T-helper 17 cell (primary cell): ENCODE measurements around the gene ZBTB38. TPM values are rescaled to one million over a fixed set of nuclear protein-coding genes. Genes with fewer than 3 reads are reported as not detected.
A peak's percentile ranks its signal among the peaks of the same experiment; 100 is the strongest.

Experiments used
- ATAC-seq: fragments of 150-1000 bp; cut with Tn5 transposase; 2 replicates; pipeline ENCODE4 v1.10.0; 2021; ENCODE audit warnings: mild to moderate bottlenecking, moderate library complexity
- DNase-seq, 3 donors: peaks; one replicate each; pipeline versions ENCODE4 v3.0.0 to v3.0.0-alpha.2; 2020 to 2021
- H3K9me3 ChIP-seq: one replicate; pipeline ENCODE4 v1.7.0; 2013; ENCODE audit warnings: low read length, mild to moderate bottlenecking; ENCODE audit not compliant: control insufficient read depth, poor library complexity, severe bottlenecking
- H3K27ac Mint-ChIP-seq: one replicate; pipeline ENCODE4 v1.8.0; 2022; ENCODE audit warnings: mild to moderate bottlenecking, moderate library complexity, mixed read lengths
- H3K27me3 Mint-ChIP-seq: one replicate; pipeline ENCODE4 v1.8.0; 2022; ENCODE audit warnings: mixed read lengths
- H3K36me3 Mint-ChIP-seq: one replicate; pipeline ENCODE4 v1.8.0; 2022; ENCODE audit warnings: low read depth, mixed read lengths
- H3K4me1 Mint-ChIP-seq: one replicate; pipeline ENCODE4 v1.8.0; 2022; ENCODE audit warnings: mild to moderate bottlenecking, mixed read lengths
- H3K4me3 Mint-ChIP-seq: one replicate; pipeline ENCODE4 v1.8.0; 2022; ENCODE audit warnings: mild to moderate bottlenecking, moderate library complexity, mixed read lengths
- total RNA-seq, 4 donors: library from RNA in 2 of 4; stranded (reverse) in 2 of 4; gene quantifications; one replicate each; pipeline ENCODE4 v1.2.3 and lab custom pipeline; 2022 to 2026

The ZBTB38 gene
- total RNA-seq, 2 donors from 2014 or later: 51.6 to 54.0 TPM

DNA sequence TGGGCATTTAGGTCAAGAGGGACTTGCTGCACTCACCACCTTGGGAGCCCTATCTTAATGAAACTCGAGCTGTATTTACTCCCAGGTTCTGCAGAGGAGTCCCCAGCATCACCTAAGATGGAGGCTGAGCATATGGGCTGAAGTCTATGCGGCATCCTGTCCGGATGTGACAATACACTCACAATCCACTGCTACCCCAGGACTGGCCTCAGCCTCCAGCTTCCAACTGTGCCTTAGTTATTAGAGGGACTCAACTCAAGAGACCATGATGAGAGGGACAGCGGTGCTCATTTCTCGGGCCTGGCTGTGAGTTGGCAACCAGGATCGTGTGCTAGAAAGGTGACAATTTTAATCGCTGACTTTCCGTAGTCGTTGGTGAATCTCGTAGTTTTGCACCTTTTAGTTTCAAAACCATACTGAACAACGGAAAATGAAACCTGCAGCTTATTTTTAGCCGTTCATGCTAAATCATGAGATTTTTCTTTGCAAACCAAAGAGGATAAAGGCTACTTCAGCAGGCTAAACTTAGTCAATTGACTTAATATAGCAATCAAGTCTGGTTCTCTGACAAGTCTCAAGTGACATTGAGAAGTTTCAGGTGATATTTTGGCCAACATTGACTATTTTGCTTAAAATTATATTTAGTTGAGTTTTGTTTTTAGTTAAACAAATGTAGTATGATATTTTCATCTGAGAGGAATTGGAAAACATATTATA is 11.1 kb downstream of the ZBTB38 start:
- Mint-ChIP-seq H3K4me1 (peaks cover 25% of the 10 kb centered on the region), H3K36me3 (no peaks in the 10 kb centered on the region), H3K27me3 (peaks cover under 1% of the 10 kb centered on the region), H3K4me3 (peak overlapping the region; percentile 2), H3K27ac (peak overlapping the region; percentile 78)
- DNase-seq: no peak
- no peaks in the 10 kb centered on the region for H3K9me3 ChIP-seq
- peak; percentile 76 for ATAC-seq

DNA sequence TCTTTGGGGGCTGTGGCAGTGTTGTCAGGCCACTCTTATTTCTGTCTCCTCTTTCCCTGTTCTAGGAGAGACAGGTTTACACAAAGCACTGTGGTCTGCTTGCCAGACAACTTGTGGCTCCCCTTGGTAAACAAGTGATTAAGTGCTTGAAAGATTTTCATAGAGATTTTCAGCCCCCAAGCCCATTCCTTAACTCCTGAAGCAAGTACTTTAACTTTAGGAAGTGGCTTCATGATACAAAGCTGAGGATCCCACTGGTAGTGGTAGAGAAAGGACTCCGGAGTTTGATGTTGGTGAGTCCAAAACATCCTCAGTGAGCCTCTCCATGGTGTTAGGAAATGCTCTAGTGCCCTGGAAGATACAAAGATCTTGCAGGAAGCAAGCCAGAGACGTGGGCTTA is 12.0 kb downstream of the ZBTB38 start:
- Mint-ChIP-seq H3K27ac (peak overlapping the region; percentile 78), H3K4me3 (no peak overlapping the region), H3K27me3 (peaks cover 7% of the 10 kb centered on the region), H3K4me1 (peaks cover 28% of the 10 kb centered on the region), H3K36me3 (no peaks in the 10 kb centered on the region)
- no peak for DNase-seq
- no peaks in the 10 kb centered on the region for H3K9me3 ChIP-seq
- ATAC-seq: no peak

DNA sequence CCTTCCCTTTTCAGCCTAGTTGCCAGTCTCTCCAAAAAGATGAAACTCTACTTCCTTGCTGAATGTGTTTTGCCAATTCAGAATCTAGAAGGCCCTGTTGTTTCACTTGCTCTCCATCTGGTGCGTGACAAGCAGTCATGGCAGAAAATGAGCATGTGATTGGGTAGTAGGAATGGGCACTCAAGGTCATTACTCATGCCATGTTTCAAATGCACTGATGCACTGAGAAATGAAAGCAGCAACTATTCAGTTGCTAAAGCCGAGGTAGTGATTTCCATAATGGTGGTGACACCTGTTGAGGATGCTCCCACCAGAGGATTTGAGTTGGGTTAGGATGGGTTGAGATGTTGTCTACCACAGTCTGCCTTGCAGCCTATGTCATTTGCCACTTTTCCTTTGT is 12.7 kb downstream of the ZBTB38 start:
- Mint-ChIP-seq H3K36me3 (no peaks in the 10 kb centered on the region), H3K4me3 (no peak overlapping the region), H3K27ac (peak overlapping the region; percentile 78), H3K4me1 (peaks cover 21% of the 10 kb centered on the region), H3K27me3 (peaks cover 7% of the 10 kb centered on the region)
- H3K9me3 ChIP-seq: no peaks in the 10 kb centered on the region
- DNase-seq (no peak), ATAC-seq (no peak)

DNA sequence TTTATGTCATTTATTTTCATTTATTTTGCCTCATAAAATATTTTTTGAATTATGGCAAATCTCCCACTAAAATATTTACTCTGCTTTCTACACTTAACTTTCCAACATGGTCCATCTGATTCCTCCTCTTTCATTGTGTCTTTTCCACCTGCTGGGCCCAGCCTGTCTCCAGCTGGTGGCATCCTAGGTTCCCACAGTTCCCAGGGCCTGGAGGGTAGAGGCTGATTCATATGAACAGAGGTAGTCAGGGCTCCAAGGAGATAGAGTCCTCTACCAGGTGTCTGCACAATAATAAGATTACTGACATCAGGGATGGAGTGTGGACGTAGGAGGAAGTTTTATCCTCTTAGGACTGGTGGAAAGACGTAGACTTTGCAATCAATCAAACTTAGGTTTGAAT is 14.3 kb downstream of the ZBTB38 start:
- H3K27ac Mint-ChIP-seq: no peak overlapping the region
- peaks cover 17% of the 10 kb centered on the region for H3K4me1 Mint-ChIP-seq
- no peak for DNase-seq
- no peaks in the 10 kb centered on the region for H3K36me3 Mint-ChIP-seq
- no peaks in the 10 kb centered on the region for H3K9me3 ChIP-seq
- ATAC-seq: no peak
- H3K27me3 Mint-ChIP-seq: peaks cover 7% of the 10 kb centered on the region
- H3K4me3 Mint-ChIP-seq: no peak overlapping the region

DNA sequence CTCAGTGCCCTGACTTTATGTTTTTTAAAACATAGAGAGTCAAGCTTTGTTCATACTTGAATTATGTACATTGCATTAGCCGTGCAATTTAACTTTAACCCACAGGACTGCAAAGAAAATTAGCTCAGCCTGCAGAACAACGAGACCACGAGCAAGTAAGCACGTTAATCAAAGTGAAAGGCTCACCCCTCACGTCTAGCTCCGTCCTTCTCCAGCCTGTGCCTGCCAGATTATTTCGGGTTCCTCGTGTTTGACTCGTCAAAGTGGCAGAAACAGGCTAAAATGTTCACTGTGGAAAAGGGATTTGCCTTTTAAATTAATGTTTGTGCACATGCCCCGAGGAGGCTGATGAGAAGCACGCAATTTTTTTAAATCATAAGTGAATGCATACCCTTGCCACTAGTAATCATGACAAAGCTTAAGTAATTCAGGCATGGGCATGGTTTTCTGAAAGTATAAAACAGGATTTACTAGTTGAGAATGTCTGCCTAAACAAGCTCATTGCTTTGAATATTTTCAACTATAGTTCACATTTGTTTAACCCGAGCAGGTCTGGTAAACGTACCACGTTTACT is 15.3 kb downstream of the ZBTB38 start:
- DNase-seq (no peak), ATAC-seq (no peak)
- Mint-ChIP-seq H3K4me1 (peaks cover 17% of the 10 kb centered on the region), H3K36me3 (no peaks in the 10 kb centered on the region), H3K27me3 (peaks cover 7% of the 10 kb centered on the region), H3K4me3 (peak overlapping the region; percentile 89), H3K27ac (peak overlapping the region; percentile 65)
- H3K9me3 ChIP-seq: no peaks in the 10 kb centered on the region

DNA sequence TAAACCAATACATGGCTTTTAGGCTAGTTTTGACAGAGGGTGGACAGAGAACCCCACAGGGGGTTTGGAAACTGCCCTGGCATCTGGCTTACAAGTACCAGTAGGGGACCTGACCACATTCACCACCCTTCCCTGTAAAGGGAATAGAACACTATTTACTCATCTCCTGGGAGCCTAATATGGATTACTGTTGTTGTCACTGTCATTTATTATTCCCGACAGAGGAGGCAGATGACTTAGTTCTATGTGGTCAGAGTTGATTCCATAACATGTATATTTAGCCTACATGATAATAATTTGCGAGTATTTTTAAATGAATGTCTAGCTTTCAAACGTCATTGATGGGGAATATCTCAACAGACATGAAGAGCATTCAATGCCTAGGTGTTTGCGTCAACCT is 15.9 kb downstream of the ZBTB38 start:
- Mint-ChIP-seq H3K4me3 (peak overlapping the region; percentile 89), H3K4me1 (peaks cover 19% of the 10 kb centered on the region), H3K27me3 (peaks cover 7% of the 10 kb centered on the region), H3K36me3 (no peaks in the 10 kb centered on the region), H3K27ac (peak overlapping the region; percentile 65)
- ATAC-seq (no peak), DNase-seq (no peak)
- no peaks in the 10 kb centered on the region for H3K9me3 ChIP-seq

DNA sequence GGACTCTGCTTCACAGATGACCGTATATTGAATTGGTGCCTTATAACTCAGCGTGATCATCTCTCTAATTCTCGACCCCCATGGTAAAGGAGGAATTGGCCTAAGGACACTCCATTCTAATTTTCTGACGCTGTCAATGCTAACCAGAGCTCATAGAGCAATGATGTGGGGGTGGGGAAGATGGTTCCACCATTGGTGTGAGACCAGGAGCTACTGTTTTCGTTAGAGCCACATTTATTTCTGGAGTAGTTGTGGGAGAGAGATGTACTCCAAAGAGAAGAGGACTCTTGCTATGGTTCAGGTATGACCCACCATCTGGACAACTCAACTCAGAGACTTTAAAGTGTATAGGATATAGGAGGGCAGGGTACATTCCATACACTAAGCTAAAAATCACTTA is 16.3 kb downstream of the ZBTB38 start:
- peaks cover 19% of the 10 kb centered on the region for H3K4me1 Mint-ChIP-seq
- peaks cover 7% of the 10 kb centered on the region for H3K27me3 Mint-ChIP-seq
- H3K27ac Mint-ChIP-seq: peak overlapping the region; percentile 65
- no peak for DNase-seq
- no peaks in the 10 kb centered on the region for H3K36me3 Mint-ChIP-seq
- peak overlapping the region; percentile 89 for H3K4me3 Mint-ChIP-seq
- ATAC-seq: no peak
- no peaks in the 10 kb centered on the region for H3K9me3 ChIP-seq

DNA sequence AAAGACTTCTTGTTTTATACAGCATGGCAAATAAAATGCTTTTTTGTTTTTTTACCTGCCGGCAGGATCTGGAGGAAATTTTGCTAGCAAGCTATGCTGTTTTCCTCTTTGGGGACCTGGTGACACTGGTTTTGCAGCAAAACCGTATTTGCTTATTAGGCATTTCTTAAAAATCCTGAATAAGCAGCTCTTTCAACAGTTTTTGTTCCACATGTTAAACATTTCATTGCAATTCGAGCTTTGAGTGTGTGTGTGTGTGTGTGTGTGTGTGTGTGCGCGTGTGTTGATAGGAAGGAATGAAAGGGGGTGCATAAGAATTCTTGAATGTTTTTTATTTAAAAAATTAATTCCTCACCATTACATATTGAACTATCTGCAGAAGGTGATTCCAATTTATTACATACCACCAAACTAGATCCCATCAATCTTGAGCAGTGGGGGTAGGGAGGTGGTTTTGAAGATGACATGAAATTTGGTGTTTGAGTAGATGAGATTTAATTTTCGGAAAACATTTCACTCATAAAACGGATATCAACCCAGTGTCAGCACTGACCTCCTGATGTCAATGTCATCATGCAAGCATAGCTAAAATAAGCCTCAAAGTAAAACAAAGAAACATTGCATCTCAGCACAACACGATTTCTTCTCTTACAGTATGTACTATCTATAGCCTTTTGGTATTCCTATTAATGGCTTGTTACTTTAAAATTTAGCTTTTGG is 17.3 kb downstream of the ZBTB38 start:
- H3K27me3 Mint-ChIP-seq: peaks cover 7% of the 10 kb centered on the region
- DNase-seq: no peak
- H3K4me1 Mint-ChIP-seq: peaks cover 21% of the 10 kb centered on the region
- peak overlapping the region; percentile 89 for H3K4me3 Mint-ChIP-seq
- ATAC-seq: peak; percentile 16
- H3K36me3 Mint-ChIP-seq: no peaks in the 10 kb centered on the region
- no peaks in the 10 kb centered on the region for H3K9me3 ChIP-seq
- peak overlapping the region; percentile 93 for H3K27ac Mint-ChIP-seq

DNA sequence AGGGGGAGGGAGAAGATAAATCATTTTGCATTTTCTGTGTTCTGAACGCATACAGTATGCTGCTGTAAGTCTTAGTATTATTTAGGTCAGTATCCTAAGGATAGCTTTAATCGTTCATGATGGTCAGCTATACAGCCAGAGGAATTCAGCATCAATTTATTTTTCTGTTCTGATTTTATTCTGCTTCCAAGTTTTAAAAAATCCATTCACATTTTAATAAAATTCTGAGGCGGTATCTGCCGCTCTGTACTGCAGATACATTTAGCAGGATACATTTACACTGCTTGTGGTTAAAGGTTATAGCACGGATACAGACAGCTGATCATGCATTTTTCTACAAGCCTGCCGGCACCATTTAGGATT is 17.8 kb downstream of the ZBTB38 start:
- Mint-ChIP-seq H3K27me3 (peaks cover 7% of the 10 kb centered on the region), H3K27ac (peak overlapping the region; percentile 93), H3K4me3 (peak overlapping the region; percentile 89), H3K4me1 (peaks cover 18% of the 10 kb centered on the region), H3K36me3 (no peaks in the 10 kb centered on the region)
- ATAC-seq (peak; percentile 72), DNase-seq (no peak)
- H3K9me3 ChIP-seq: no peaks in the 10 kb centered on the region

DNA sequence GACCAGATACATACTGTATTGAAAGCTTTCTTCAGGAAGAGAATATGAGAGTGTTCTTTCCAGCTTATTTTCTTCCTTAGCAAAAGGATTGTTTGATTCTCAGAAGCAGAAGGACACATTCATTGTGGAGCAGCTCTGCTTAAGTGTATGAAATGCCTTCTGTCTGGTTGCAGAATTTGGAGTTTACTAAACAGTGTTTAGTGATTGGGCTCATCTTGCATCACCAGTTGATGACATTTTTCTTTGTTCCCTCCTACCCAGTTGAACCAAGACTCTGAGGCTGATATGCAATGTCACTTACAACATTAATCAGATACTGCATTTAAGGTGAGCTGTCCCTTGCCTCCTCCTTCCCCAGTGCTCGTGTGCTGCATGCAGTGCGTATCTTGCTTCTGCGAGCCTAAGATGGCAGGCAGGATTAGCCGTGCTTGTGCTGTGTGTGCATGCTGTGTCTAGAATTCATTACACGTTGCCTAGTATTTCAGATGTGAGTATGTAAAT is 18.4 kb downstream of the ZBTB38 start:
- Mint-ChIP-seq H3K27me3 (peaks cover 7% of the 10 kb centered on the region), H3K27ac (peak overlapping the region; percentile 93), H3K4me1 (peaks cover 18% of the 10 kb centered on the region), H3K36me3 (no peaks in the 10 kb centered on the region), H3K4me3 (peak overlapping the region; percentile 89)
- ATAC-seq: peak; percentile 68
- H3K9me3 ChIP-seq: no peaks in the 10 kb centered on the region
- no peak for DNase-seq

DNA sequence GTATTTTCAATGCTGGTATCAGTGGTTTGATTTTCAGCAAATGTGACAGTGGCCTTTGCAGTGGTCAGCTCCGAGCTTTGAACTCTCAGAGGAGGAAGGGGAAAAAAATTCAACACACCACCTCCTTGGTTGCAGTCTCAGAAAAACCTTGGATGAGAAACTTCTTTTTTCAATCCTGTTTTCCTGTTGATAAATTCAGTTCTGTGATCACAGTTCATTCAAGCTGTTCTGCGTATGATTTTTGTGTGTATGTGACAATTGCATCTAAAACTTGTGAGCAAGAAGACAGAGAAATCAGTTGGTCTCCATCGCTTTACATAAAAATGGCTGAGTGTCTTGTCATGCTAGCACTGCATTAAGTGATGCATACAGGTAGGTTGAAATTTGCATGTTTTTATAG is 19.2 kb downstream of the ZBTB38 start:
- H3K27ac Mint-ChIP-seq: peak overlapping the region; percentile 93
- H3K4me1 Mint-ChIP-seq: peaks cover 18% of the 10 kb centered on the region
- H3K9me3 ChIP-seq: no peaks in the 10 kb centered on the region
- peaks cover 7% of the 10 kb centered on the region for H3K27me3 Mint-ChIP-seq
- no peak for ATAC-seq
- no peaks in the 10 kb centered on the region for H3K36me3 Mint-ChIP-seq
- peak overlapping the region; percentile 89 for H3K4me3 Mint-ChIP-seq
- DNase-seq: no peak

DNA sequence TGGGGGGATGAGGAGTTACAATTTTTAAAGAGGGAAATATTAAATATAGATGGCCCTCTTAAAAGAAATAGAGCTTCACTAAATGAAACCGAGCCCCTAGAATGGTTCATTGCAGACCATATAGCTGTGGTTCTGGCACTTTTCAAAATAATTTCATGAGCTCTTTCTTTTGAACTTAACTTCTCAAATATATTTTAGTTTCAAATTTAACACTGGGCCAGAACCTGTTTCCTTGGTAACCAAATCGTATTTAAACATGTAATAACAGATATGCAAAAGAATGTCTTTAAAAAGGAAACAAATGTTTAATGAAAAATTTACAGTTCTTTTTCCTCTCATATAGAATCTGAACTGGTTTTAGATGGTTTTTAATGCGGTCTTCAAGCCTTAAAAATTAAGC is 20.1 kb downstream of the ZBTB38 start:
- H3K9me3 ChIP-seq: no peaks in the 10 kb centered on the region
- no peak for ATAC-seq
- H3K4me1 Mint-ChIP-seq: peaks cover 18% of the 10 kb centered on the region
- DNase-seq: no peak
- peak overlapping the region; percentile 93 for H3K27ac Mint-ChIP-seq
- peaks cover 3% of the 10 kb centered on the region for H3K36me3 Mint-ChIP-seq
- peaks cover 7% of the 10 kb centered on the region for H3K27me3 Mint-ChIP-seq
- peak overlapping the region; percentile 85 for H3K4me3 Mint-ChIP-seq

DNA sequence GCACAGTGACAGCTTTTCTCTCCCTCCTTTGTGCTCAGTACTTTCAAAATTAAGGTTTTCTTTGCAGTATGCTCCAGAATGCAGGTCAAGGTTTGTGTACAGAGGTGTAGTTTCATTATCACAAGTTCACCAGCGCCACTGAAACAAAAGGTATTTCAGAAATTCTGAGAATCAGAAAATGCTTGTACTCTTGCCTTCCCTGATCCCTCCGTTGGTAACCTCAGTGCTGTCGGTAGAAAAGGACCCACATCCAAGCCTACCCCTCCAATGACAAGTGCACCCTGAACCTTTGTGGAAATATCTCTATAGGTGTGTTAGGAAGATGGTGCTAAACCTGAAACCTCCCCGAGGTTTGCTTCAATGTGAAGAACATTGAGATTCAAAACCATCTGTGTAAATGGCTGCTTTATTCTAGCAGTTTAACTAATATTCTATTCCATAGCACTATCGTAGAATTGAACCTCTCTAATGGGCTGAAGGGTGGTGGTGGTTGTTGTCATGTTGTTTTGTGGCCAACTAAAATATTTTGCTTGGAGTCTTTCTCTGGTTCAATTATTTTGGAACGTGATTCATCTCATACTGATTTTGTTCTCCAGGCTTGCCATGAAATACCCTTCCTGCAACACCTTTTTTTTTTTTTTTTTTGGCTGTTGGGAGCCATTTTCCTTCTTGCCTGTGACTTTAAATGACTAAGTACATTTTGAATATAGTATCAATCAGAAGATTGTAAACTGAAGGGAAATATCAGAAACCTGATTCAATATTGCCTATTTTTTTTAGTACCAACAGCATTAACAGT is 20.7 kb downstream of the ZBTB38 start:
- Mint-ChIP-seq H3K4me1 (peaks cover 18% of the 10 kb centered on the region), H3K27me3 (peaks cover 7% of the 10 kb centered on the region), H3K27ac (peak overlapping the region; percentile 93), H3K36me3 (peaks cover 5% of the 10 kb centered on the region), H3K4me3 (peak overlapping the region; percentile 85)
- H3K9me3 ChIP-seq: no peaks in the 10 kb centered on the region
- peak; percentile 37 for ATAC-seq
- no peak for DNase-seq
